Gastroesophageal sphincter (tissue), 4 donors: ENCODE results near the gene IGF2R. TPM values are rescaled to one million over a fixed set of nuclear protein-coding genes. Genes with fewer than 3 reads are reported as not detected.

Source experiments
- total RNA-seq, 4 donors: library from RNA; depleted of rRNA; stranded (reverse); fragments of >200 nt; gene quantifications; one replicate each; pipeline ENCODE4 v1.1.0, GENCODE V29; 2016

Gene IGF2R
- total RNA-seq, 4 donors from 2014 or later: 47.9 to 81.3 (median 52.7) TPM

Other genes with a start within 250 kb of the IGF2R start
- 100 to 1,000 TPM in 1 of 4 donors, 10 to 100 TPM in 3; 52.1 to 123 (median 79.9) TPM for gene WTAP, start 241.6 kb upstream of the IGF2R start, total RNA-seq
- gene ACAT2, start 207.0 kb upstream of the IGF2R start, total RNA-seq: 10 to 100 TPM in 2 of 4 donors, 1 to 10 TPM in 2; 3.1 to 11.7 (median 9.1) TPM
- gene TCP1, start 179.5 kb upstream of the IGF2R start, total RNA-seq: 100 to 1,000 TPM; 129 to 147 (median 138) TPM
- 100 to 1,000 TPM in 1 of 4 donors, 10 to 100 TPM in 3; 58.0 to 107 (median 66.3) TPM for gene MRPL18, start 178.6 kb upstream of the IGF2R start, total RNA-seq
- under 1 TPM in 1 of 4 donors, not detected in 3; 0.47 TPM for gene PNLDC1, start 168.8 kb upstream of the IGF2R start, total RNA-seq
- gene MAS1, start 78.1 kb upstream of the IGF2R start, total RNA-seq: not detected
- under 1 TPM in 3 of 4 donors, not detected in 1; 0.35 to 0.67 (median 0.58) TPM for gene SLC22A1, start 152.7 kb downstream of the IGF2R start, total RNA-seq